Esophagus squamous epithelium (tissue), 5 donors: ENCODE measurements around the gene BATF. TPM values are rescaled to one million over a fixed set of nuclear protein-coding genes. Genes with fewer than 3 reads are reported as not detected.

Experiments
- DNase-seq: peaks from one replicate; lab custom pipeline; 2025; lab: John Stamatoyannopoulos, UW
- H3K27ac ChIP-seq, 4 donors: fragments of 200-600 bp; sonication (generic); one replicate each; pipeline ENCODE4 v1.5.1; 2016 to 2019; ENCODE audit warnings: mild to moderate bottlenecking in 1 of 4
- H3K27me3 ChIP-seq, 4 donors: fragments of 200-600 bp; sonication (generic); 1 replicate in 3 of 4; 2 replicates in 1 of 4; pipeline versions ENCODE4 v1.5.1 to v1.6.0; 2017 to 2021; ENCODE audit warnings: antibody characterized with exemption in 1 of 4
- H3K36me3 ChIP-seq, 3 donors: fragments of 200-600 bp; sonication (generic); one replicate each; pipeline ENCODE4 v1.5.1; 2016 to 2019
- H3K4me1 ChIP-seq, 3 donors: fragments of 200-600 bp; sonication (generic); one replicate each; pipeline ENCODE4 v1.5.1; 2017 to 2019
- H3K4me3 ChIP-seq, 4 donors: fragments of 200-600 bp; sonication (generic); 1 replicate in 3 of 4; 2 replicates in 1 of 4; pipeline ENCODE4 v1.5.1; 2016 to 2019; ENCODE audit warnings: mild to moderate bottlenecking in 2 of 4, moderate library complexity in 1 of 4
- H3K9me3 ChIP-seq, 3 donors: fragments of 200-600 bp; sonication (generic); one replicate each; pipeline ENCODE4 v1.5.1; 2016 to 2019
- CTCF ChIP-seq, 6 experiments: fragments of 450-650 bp in 4 of 6; fragments of 200-600 bp in 2 of 6; sonication (generic) in 2 of 6; IDR thresholded peaks; one replicate each; pipeline ENCODE4 v1.5.1; 2016 to 2019; ENCODE audit warnings: antibody characterized with exemption in 6 of 6, mild to moderate bottlenecking in 4 of 6, moderate library complexity in 4 of 6
- POLR2A ChIP-seq, 4 donors: fragments of 450-650 bp; IDR thresholded peaks; one replicate each; pipeline ENCODE4 v1.6.1; 2017; ENCODE audit warnings: antibody characterized with exemption in 4 of 4, mild to moderate bottlenecking in 4 of 4, moderate library complexity in 3 of 4
- WGBS, 2 donors: methylation state at CpG; one replicate each; pipeline ENCODE4 v1.1.5; 2018; 5-methylcytosine and 5-hydroxymethylcytosine counted together
- intact Hi-C: fragments of 100-400 bp; cut with DNase I; formaldehyde crosslinking; loops from one replicate; pipeline ENCODE4 v1.15.0; 2022
- total RNA-seq, 4 donors: library from RNA; depleted of rRNA; stranded (reverse); fragments of >200 nt; gene quantifications; one replicate each; pipeline ENCODE4 v1.1.0, GENCODE V29; 2016
- donor health status: DM: yes; HTN: yes; CAD: no.

Gene BATF
- total RNA-seq, 4 donors from 2014 or later, result 1.7 to 14.5 (median 6.8) TPM

DNA sequence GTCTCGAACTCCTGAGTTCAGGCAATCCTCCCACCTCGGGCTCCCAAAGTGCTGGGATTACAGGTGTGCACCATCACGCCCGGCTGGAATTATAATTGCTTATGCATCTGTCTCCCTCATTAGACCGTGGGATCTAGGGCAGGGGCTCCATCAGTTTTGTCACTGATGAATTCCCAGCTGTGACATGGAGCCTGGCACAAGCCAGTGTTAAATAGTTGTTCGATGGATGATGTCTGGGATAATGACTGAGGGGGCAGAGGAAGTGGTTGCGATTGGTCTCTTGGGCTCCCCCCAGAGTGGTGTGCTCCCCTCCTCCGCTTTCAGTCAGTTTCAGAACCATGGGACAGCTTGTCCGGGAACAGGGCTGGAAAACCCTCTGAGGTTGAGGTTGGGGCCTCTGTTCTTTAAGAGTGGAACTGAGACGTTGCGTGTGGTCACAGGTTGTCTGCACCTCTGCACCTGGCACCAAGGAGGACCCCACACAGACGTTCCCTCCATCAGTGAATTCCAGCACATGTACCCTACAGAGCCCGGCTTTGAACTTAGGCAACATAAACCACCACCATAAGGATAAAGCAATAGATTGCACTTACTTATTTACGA, 30.8 kb upstream of the BATF start:
- H3K4me1 ChIP-seq, result peaks cover 0 to 7% (median 0%) of the 10 kb centered on the region in 3 donors
- DNase-seq, result no peak
- no peaks in the 10 kb centered on the region for H3K9me3 ChIP-seq
- intact Hi-C loops, result no loop called here
- no peak overlapping the region for H3K27ac ChIP-seq
- 80 to 88% methylated on average over 12 to 13 of the region's 14 CpGs for WGBS, 2 donors
- no peaks in the 10 kb centered on the region for H3K36me3 ChIP-seq
- TF ChIP-seq CTCF (IDR thresholded peaks at IDR 0.05) (no peak), POLR2A (IDR thresholded peaks at IDR 0.05) (no peak)
- H3K4me3 ChIP-seq, result no peak overlapping the region
- H3K27me3 ChIP-seq, result peaks cover 0 to 1% (median 0%) of the 10 kb centered on the region in 4 donors

DNA sequence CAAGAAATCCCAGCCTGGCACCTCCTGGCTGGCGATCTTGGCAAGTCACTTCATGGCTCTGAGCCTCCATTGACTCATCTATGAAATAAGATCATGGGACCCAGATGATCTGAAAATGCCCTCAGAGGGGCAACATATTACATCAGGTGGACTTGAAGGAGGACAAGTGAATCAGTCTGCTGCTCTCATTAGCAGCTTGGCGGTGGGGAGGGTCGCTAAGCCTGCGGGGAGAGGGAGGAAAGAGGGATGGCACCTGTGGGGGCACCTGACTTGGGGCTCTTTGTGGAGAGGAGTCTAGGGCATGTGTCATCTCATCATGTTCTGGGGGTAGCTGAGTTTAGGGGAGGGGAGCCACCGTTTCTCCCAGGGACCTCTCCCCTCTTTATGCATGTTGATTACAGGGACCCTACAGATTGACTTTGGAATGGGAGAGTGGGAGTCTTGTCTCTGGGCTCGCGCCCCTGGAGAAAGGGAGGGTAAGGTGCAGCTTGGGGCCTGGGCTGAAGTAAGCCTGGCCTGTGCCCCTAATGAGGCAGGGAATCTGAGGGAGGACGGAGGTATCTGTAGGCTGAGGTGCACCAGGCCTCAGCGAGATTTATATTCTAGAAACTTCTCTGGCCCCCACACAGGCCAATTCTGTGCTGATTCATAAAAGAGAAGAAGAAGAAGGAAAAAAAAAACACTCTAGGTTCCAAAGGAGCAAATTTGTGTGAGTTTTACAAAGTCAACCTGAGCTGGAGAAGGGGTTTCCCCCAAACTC, 29.3 kb upstream of the BATF start:
- no peak overlapping the region for H3K4me3 ChIP-seq
- H3K9me3 ChIP-seq, result no peaks in the 10 kb centered on the region
- no peaks in the 10 kb centered on the region for H3K27me3 ChIP-seq
- 87 to 91% methylated on average over 8 to 9 of the region's 9 CpGs for WGBS, 2 donors
- H3K4me1 ChIP-seq, result peaks cover 0 to 7% (median 0%) of the 10 kb centered on the region in 3 donors
- H3K36me3 ChIP-seq, result no peaks in the 10 kb centered on the region
- DNase-seq, result no peak
- no peak for TF ChIP-seq POLR2A (IDR thresholded peaks at IDR 0.05)
- no peak for TF ChIP-seq CTCF (IDR thresholded peaks at IDR 0.05)
- intact Hi-C loops, result no loop called here
- no peak overlapping the region for H3K27ac ChIP-seq

DNA sequence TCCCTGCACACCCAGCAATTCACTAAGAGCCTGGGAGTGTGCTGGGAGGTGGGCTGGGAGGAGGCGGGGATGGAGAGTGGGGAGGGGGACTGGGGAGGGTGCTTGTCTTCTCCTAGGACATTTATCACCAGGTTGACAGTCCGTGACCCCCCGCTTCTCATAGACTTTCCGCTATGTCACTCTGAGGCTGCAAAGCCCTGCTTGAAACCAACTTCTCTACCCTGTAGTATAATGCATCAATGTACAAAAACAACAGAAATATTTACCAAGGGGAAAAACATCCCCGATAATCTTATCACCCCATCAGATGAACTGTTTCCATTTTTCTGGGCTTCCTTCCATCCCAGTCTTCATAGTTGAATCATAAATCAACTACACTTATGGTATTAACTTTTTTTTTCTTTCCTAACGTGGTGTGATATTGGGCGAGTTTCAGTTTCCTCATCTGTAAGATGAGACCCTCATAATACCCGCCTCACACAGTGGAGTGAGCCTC, 28.6 kb upstream of the BATF start:
- Histone ChIP-seq H3K36me3 (no peaks in the 10 kb centered on the region), H3K4me3 (no peak overlapping the region), H3K9me3 (no peaks in the 10 kb centered on the region), H3K27me3 (no peaks in the 10 kb centered on the region), H3K27ac (no peak overlapping the region), H3K4me1 (peaks cover 0 to 6% (median 0%) of the 10 kb centered on the region in 3 donors)
- intact Hi-C loops, result no loop called here
- no peak for DNase-seq
- no peak for TF ChIP-seq CTCF (IDR thresholded peaks at IDR 0.05)
- no peak for TF ChIP-seq POLR2A (IDR thresholded peaks at IDR 0.05)
- 55 to 59% methylated on average over 8 of the region's 8 CpGs for WGBS, 2 donors

- intact Hi-C loops, result no loop called here
- WGBS, 2 donors, result 92 to 93% methylated on average over 2 to 5 of the region's 5 CpGs
These were observed 27.4 kb upstream of the BATF start for GRCh38 chr14:75494896-75495295.

More at GRCh38 chr14:75494896-75495295, 27.4 kb upstream of the BATF start:
- H3K9me3 ChIP-seq, result no peaks in the 10 kb centered on the region
- H3K27me3 ChIP-seq, result no peaks in the 10 kb centered on the region
- H3K27ac ChIP-seq, result no peak overlapping the region
- TF ChIP-seq CTCF (IDR thresholded peaks at IDR 0.05) (no peak), POLR2A (IDR thresholded peaks at IDR 0.05) (no peak)
- H3K36me3 ChIP-seq, result no peaks in the 10 kb centered on the region
- no peaks in the 10 kb centered on the region for H3K4me1 ChIP-seq
- H3K4me3 ChIP-seq, result no peak overlapping the region
- DNase-seq, result no peak
